Measurements from ENCODE around the gene SHH.
"Not testable (repeated sequence)": the region's sequence is repeated elsewhere in the genome, so short reads cannot be mapped to it uniquely, and the experiment has no call there.

Gene SHH

GRCh38 chr7:155819186-155819585 lies 6.9 kb upstream of the SHH start:
- no peak for DNase-seq (ENCODE audit: low read depth)

- DNase-seq (ENCODE audit: low read depth): no peak
Measured at GRCh38 chr7:155818820-155819168, 6.5 kb upstream of the SHH start.

- no peak for DNase-seq (ENCODE audit: low read depth)
Measured at GRCh38 chr7:155818154-155818819, 6.0 kb upstream of the SHH start.

- DNase-seq (ENCODE audit: low read depth): not testable (repeated sequence)
Measured at GRCh38 chr7:155817515-155817914, 5.3 kb upstream of the SHH start.

GRCh38 chr7:155816996-155817395 lies 4.7 kb upstream of the SHH start:
- DNase-seq (ENCODE audit: low read depth): no peak

- no peak for DNase-seq (ENCODE audit: low read depth)
Measured at GRCh38 chr7:155816192-155816508, 3.9 kb upstream of the SHH start.

- DNase-seq (ENCODE audit: low read depth): no peak
Measured at GRCh38 chr7:155815332-155816191, 3.3 kb upstream of the SHH start.

- DNase-seq (ENCODE audit: low read depth): no peak
Measured at GRCh38 chr7:155814316-155815276, 2.3 kb upstream of the SHH start.

GRCh38 chr7:155813546-155814315 lies 1.5 kb upstream of the SHH start:
- DNase-seq (ENCODE audit: low read depth): no peak

GRCh38 chr7:155813125-155813524 lies 862 bp upstream of the SHH start:
- no peak for DNase-seq (ENCODE audit: low read depth)

GRCh38 chr7:155811560-155811894 lies 736 bp downstream of the SHH start:
- DNase-seq (ENCODE audit: low read depth): no peak

- no peak for DNase-seq (ENCODE audit: low read depth)
Measured at GRCh38 chr7:155810770-155811559, 1.3 kb downstream of the SHH start.

GRCh38 chr7:155809947-155810769 lies 2.1 kb downstream of the SHH start:
- no peak for DNase-seq (ENCODE audit: low read depth)

GRCh38 chr7:155809332-155809946 lies 2.8 kb downstream of the SHH start:
- DNase-seq (ENCODE audit: low read depth): no peak

GRCh38 chr7:155808549-155809331 lies 3.5 kb downstream of the SHH start:
- DNase-seq (ENCODE audit: low read depth): no peak

- DNase-seq (ENCODE audit: low read depth): no peak
Measured at GRCh38 chr7:155807789-155808548, 4.3 kb downstream of the SHH start.

GRCh38 chr7:155807065-155807671 lies 5.1 kb downstream of the SHH start:
- no peak for DNase-seq (ENCODE audit: low read depth)
